Retinal pigment epithelial cell (primary cell): ENCODE results near the gene SLC12A4.

Experiments used
- DNase-seq: peaks from one replicate; pipeline ENCODE4 v3.0.0-alpha.2; 2010; ENCODE audit warnings: low read depth
- H3K4me3 ChIP-seq: 2 replicates; pipeline ENCODE4 v1.5.1; 2011; ENCODE audit warnings: mild to moderate bottlenecking, low read length, control low read depth, moderate library complexity
- TF ChIP-seq, protein P1 (sequence below): conservative IDR thresholded peaks from 2 replicates; pipeline ENCODE4 v1.5.1; 2011; ENCODE audit warnings: low read depth, low read length, control low read depth, inconsistent platforms

The SLC12A4 gene

DNA sequence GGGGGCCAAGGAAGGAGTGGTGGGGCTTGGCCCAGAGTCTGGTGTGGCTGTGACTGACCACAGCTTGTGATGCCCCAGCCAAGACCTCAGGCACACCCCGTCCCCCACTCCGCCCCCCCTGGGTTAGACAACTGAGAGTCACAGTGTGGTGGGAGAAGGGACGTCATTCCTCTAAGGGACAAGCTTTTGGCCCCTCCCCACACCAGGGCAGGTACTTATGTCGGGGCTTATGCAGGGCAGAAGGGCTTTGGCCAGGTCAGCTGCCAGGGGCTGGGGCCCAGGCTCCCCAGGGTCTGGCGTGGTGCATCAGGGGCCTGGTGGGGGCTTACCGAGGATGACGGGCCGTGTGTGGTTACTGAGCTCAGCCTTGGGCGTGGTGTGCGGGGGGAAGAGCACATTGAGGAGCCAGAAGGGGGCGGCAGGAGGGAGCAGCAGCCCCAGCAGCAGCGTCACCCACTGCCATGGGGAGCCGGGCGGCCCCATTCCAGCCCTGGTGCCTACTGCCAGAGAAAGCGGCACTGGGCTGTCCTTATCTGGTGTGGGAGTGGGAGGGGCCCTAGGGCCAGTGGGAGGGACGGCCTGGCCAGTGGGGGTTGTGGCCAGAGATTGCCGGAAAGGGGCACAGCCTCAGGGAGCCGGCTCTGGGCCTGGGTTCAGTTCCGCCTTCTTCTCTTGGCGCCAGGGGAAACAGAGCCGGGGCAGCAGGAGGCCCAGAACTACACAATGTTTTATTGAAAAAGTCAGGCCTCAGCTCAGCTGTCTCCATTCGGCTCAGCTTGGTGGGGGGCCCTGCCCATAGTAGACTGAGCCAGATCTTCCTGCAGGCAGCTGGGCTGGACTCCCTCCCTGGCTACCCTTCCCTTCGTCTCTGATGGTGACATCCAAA lies 24.6 kb downstream of the SLC12A4 start, which contains the start of gene LCAT:
Gene LCAT (minus strand): TSS at position 502 of the 886 bp plus-strand sequence. CDS start 19 bp downstream, at position 483.
- no peak for DNase-seq
- no peak within 1 kb of the TSS for H3K4me3 ChIP-seq

DNA sequence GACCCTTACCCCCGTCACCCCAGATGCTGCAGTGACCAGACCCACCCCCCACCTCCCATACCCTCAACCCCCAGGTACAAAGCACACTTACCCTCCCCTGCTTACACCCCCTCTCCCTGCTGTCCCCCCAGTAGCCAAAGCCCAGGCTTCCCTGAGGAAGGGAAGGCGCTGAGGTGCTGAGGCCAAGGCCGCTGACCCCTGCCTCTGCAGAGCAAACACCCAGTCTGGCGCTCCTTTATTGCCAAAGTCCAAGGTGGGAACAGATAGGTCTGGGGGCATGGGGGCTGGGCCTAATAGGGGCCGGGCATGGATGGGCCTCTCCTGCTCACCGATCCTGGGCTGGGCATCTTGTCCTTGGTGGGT lies 25.2 kb downstream of the SLC12A4 start:
- no peak for DNase-seq
- TF ChIP-seq, protein P1, sequence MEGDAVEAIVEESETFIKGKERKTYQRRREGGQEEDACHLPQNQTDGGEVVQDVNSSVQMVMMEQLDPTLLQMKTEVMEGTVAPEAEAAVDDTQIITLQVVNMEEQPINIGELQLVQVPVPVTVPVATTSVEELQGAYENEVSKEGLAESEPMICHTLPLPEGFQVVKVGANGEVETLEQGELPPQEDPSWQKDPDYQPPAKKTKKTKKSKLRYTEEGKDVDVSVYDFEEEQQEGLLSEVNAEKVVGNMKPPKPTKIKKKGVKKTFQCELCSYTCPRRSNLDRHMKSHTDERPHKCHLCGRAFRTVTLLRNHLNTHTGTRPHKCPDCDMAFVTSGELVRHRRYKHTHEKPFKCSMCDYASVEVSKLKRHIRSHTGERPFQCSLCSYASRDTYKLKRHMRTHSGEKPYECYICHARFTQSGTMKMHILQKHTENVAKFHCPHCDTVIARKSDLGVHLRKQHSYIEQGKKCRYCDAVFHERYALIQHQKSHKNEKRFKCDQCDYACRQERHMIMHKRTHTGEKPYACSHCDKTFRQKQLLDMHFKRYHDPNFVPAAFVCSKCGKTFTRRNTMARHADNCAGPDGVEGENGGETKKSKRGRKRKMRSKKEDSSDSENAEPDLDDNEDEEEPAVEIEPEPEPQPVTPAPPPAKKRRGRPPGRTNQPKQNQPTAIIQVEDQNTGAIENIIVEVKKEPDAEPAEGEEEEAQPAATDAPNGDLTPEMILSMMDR: no peak
- no peak overlapping the region for H3K4me3 ChIP-seq

More for the DNA sequence above, 24.6 kb downstream of the SLC12A4 start, which contains the start of gene LCAT:
- TF ChIP-seq, protein P1: no peak

DNA sequence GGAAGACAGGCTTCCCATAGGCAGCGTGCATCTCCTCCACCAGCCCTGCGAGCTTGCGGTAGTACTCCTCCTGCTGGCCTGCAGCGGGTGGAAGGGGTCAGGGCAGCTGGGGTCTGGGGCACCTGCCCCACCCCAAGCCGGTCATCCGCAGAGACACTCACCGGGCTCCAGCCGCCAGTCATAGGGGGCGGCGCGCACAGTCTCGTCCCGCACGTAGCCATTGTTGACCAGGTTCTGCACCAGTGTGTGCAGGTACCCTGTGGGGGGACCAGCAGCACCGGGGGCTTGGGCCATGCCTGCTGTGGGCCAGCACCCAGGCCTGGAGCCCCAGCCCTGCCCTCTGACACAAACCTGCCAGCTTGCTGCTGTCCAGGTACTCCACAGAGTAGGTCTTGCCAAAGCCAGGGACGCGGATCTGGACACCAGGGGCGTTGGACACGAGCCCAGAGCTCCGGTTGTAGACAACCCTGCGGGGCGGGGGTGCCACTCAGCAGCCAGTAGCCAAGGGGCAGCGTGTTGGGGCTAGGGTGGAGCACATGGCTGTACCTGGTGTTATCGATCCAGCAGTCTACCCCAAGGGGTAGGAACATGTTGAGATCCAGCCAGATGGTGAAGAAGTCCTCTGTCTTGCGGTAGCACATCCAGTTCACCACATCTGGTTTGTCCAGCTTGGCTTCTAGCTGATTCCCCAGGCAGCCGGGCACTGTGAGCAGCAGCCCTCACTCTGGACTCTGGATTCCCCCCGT lies 25.8 kb downstream of the SLC12A4 start:
- H3K4me3 ChIP-seq: no peak overlapping the region
- TF ChIP-seq, protein P1: no peak

DNA sequence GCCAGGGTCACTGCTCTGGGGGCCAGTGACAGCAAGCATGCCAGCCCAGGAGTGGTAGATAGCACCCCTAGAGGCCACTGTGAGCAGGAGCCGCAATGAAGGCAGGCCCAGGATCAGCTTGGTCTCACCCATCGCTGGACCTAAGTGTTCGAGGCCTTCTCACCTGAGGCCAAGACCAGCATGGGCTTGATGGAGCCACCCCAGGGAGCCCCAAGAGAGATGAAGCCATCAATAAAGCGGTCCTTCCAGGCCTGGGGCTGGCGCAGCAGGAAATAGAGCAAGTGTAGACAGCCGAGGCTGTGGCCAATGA lies 26.3 kb downstream of the SLC12A4 start:
- no peak overlapping the region for H3K4me3 ChIP-seq
- no peak for DNase-seq
- TF ChIP-seq, protein P1: peak; percentile 74

More for the DNA sequence above, 25.8 kb downstream of the SLC12A4 start:
- no peak for DNase-seq

DNA sequence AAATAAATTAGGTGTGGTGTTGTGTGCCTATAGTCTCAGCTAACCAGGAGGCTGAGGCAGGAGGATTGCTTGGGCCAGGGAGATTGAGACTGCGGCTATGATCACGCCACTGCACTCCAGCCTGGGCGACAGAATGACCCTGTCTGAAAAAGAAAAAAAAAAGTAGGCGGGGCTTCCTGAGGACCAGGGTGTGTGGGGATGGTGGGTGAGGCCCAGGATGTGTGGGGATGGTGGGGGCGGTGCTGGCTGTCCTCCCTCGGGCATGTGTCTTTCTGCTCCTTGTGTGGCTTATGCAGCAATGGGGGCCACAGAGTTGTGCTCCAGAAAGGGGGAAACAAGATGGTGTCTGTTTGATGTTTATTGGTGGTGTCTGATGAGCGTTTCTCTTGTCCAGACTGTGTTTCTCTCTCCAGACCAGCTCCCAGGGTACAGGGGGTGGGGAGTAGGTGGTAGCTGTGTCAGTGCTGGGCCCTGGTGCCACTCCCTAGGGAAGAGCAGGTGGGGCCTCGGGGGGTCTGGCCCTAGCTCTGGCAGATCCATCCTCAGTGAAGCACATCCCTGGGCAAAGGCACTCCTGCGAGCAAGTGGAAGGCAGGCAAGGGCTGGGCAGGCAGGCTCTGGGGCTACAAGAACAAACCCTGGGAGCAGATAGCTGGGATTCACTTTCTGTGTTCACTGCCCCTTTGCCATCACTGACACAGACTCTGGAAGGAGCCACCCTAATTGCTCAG lies 26.8 kb downstream of the SLC12A4 start:
- no peak for DNase-seq
- TF ChIP-seq, protein P1: no peak
- H3K4me3 ChIP-seq: no peak overlapping the region

DNA sequence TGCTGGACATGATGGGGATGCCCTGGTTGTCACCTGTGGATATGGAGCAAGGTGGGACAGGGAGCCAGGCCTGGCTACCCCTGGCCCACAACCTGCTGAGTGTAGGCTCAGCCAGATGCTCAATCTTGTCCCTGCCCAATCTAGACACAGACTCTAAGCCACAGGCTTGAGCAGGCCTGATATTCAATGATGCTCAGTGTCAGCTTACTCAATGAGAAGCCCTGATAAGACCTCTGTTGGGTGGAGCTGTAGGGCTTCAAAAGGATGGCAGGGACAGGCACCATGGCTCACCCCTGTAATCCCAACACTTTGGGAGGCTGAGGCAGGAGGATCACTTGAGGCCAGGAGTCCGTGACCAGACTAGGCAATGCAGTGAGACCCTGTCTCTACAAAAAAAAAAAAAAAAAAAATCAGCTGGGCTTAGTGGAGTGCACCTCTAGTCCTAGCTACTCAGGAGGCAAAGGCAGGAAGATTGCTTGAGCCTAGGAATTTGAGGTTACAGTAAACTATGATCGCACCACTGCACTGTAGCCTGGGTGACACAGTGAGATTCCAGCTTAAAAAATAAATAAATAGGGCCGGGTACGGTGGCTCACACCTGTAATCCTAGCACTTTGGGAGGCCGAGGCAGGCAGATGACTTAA lies 27.9 kb downstream of the SLC12A4 start:
- no peak for DNase-seq
- no peak overlapping the region for H3K4me3 ChIP-seq
- TF ChIP-seq, protein P1: no peak
